Tibial nerve (tissue), 4 donors: ENCODE data around the gene DPP8. TPM values are rescaled to one million over a fixed set of nuclear protein-coding genes. Genes with fewer than 3 reads are reported as not detected.
A peak's percentile ranks its signal among the peaks of the same experiment; 100 is the strongest.

Experiments used
- DNase-seq, 2 donors: peaks; one replicate each; pipeline ENCODE4 v3.0.0-alpha.2; 2019; ENCODE audit warnings: low spot score in 2 of 2
- H3K27ac ChIP-seq, 4 donors: fragments of 200-600 bp; sonication (generic) in 3 of 4; one replicate each; pipeline ENCODE4 v1.5.1; 2017 to 2019; ENCODE audit warnings: mild to moderate bottlenecking in 1 of 4
- H3K27me3 ChIP-seq, 2 donors: fragments of 200-600 bp; sonication (generic) in 1 of 2; one replicate each; pipeline versions ENCODE4 v1.5.1 to v1.6.0; 2017 to 2019
- H3K36me3 ChIP-seq, 3 donors: fragments of 200-600 bp; sonication (generic); one replicate each; pipeline ENCODE4 v1.5.1; 2018 to 2019
- H3K4me1 ChIP-seq, 4 donors: fragments of 200-600 bp; sonication (generic) in 3 of 4; one replicate each; pipeline ENCODE4 v1.5.1; 2017 to 2019
- H3K4me3 ChIP-seq, 4 donors: fragments of 200-600 bp; sonication (generic) in 3 of 4; one replicate each; pipeline ENCODE4 v1.5.1; 2017 to 2019; ENCODE audit warnings: mild to moderate bottlenecking in 1 of 4, moderate library complexity in 1 of 4
- H3K9me3 ChIP-seq, 4 donors: fragments of 200-600 bp; sonication (generic) in 3 of 4; one replicate each; pipeline ENCODE4 v1.5.1; 2017 to 2019
- EP300 ChIP-seq, 2 donors: sonication (generic); formaldehyde crosslinking; IDR thresholded peaks; one replicate each; pipeline ENCODE4 v1.6.1; 2017; ENCODE audit warnings: antibody characterized with exemption in 2 of 2, mild to moderate bottlenecking in 1 of 2
- POLR2A ChIP-seq, 2 donors: fragments of 450-650 bp; IDR thresholded peaks; one replicate each; pipeline ENCODE4 v1.6.1; 2017; ENCODE audit warnings: antibody characterized with exemption in 2 of 2, mild to moderate bottlenecking in 2 of 2, moderate library complexity in 2 of 2
- WGBS, 2 donors: methylation state at CpG; one replicate each; pipeline ENCODE4 v1.1.5; 2018; 5-methylcytosine and 5-hydroxymethylcytosine counted together
- total RNA-seq, 4 donors: library from RNA; depleted of rRNA; stranded (reverse); fragments of >200 nt; gene quantifications; one replicate each; pipeline ENCODE4 v1.1.0, GENCODE V29; 2016
- TF ChIP-seq, protein P1 (sequence below), 5 experiments: fragments of 200-600 bp in 3 of 5; fragments of 450-650 bp in 2 of 5; sonication (generic) in 3 of 5; IDR thresholded peaks; one replicate each; pipeline ENCODE4 v1.5.1; 2016 to 2019; ENCODE audit warnings: antibody characterized with exemption in 5 of 5, mild to moderate bottlenecking in 3 of 5, moderate library complexity in 2 of 5

DPP8 gene
- 10 to 100 TPM; 31.2 to 49.4 (median 37.6) TPM for total RNA-seq

GRCh38 chr15:65516997-65517865 lies at the start of gene DPP8:
Gene DPP8, minus strand, starts transcription at chr15:65517689. Its CDS starts 5,136 bp downstream, at chr15:65512553.
- H3K4me1 ChIP-seq, result peaks cover 5 to 46% (median 20%) of the 10 kb centered on the region in 4 donors
- peak; percentile 79 to 89 for DNase-seq
- 0% methylated on average over 39 to 75 of the region's 75 CpGs for WGBS, 2 donors
- H3K9me3 ChIP-seq, result no peaks in the 10 kb centered on the region
- H3K36me3 ChIP-seq, result peaks cover 0 to 7% (median 0%) of the 10 kb centered on the region in 3 donors
- peak within 1 kb of the TSS; percentile 67 to 98 (median 88) for H3K4me3 ChIP-seq
- peak within 1 kb of the TSS; percentile 26 to 92 (median 80) for H3K27ac ChIP-seq
- H3K27me3 ChIP-seq, result no peaks in the 10 kb centered on the region
- TF ChIP-seq POLR2A (IDR thresholded peaks at IDR 0.05) (peak in 1 of 2 donors; percentile 30), EP300 (IDR thresholded peaks at IDR 0.05) (peak in 1 of 2 donors; percentile 94)
- TF ChIP-seq, protein P1, sequence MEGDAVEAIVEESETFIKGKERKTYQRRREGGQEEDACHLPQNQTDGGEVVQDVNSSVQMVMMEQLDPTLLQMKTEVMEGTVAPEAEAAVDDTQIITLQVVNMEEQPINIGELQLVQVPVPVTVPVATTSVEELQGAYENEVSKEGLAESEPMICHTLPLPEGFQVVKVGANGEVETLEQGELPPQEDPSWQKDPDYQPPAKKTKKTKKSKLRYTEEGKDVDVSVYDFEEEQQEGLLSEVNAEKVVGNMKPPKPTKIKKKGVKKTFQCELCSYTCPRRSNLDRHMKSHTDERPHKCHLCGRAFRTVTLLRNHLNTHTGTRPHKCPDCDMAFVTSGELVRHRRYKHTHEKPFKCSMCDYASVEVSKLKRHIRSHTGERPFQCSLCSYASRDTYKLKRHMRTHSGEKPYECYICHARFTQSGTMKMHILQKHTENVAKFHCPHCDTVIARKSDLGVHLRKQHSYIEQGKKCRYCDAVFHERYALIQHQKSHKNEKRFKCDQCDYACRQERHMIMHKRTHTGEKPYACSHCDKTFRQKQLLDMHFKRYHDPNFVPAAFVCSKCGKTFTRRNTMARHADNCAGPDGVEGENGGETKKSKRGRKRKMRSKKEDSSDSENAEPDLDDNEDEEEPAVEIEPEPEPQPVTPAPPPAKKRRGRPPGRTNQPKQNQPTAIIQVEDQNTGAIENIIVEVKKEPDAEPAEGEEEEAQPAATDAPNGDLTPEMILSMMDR (IDR thresholded peaks at IDR 0.05), result peak; percentile 72 to 94 (median 90)

GRCh38 chr15:65561934-65562333 lies 44.4 kb upstream of the DPP8 start:
- WGBS, 2 donors, result 90 to 96% methylated on average over 5 to 6 of the region's 6 CpGs
- Histone ChIP-seq H3K27ac (no peak overlapping the region), H3K27me3 (no peaks in the 10 kb centered on the region), H3K9me3 (no peaks in the 10 kb centered on the region), H3K4me1 (no peaks in the 10 kb centered on the region), H3K36me3 (peaks cover 0 to 86% (median 0%) of the 10 kb centered on the region in 3 donors), H3K4me3 (no peak overlapping the region)
- DNase-seq, result no peak
- TF ChIP-seq EP300 (IDR thresholded peaks at IDR 0.05) (no peak), POLR2A (IDR thresholded peaks at IDR 0.05) (no peak)
- TF ChIP-seq, protein P1 (IDR thresholded peaks at IDR 0.05), result no peak

DNA sequence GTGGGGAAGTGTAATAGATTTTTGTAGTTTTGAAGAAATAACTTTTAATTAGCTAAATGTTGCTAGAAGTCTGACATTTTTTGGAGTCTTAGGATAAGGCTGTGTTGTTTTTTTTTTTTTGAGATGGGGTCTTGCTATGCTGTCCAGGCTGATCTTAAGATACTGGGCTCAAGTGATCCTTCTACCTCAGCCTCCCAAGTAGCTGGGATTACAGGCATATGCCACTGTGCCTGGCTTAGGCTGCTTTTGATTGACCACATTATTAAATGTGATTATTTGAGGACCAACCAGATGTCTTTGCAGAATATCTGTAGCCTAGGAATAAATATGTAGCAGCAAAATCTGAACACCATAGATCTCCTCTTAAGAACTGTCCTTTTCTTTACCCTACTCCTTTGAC lies 42.5 kb upstream of the DPP8 start:
- no peaks in the 10 kb centered on the region for H3K27me3 ChIP-seq
- no peak overlapping the region for H3K4me3 ChIP-seq
- no peak for DNase-seq
- TF ChIP-seq EP300 (IDR thresholded peaks at IDR 0.05), result no peak
- no peak for TF ChIP-seq POLR2A (IDR thresholded peaks at IDR 0.05)
- TF ChIP-seq, protein P1 (IDR thresholded peaks at IDR 0.05), result no peak
- no peaks in the 10 kb centered on the region for H3K4me1 ChIP-seq
- H3K27ac ChIP-seq, result no peak overlapping the region
- peaks cover 0 to 86% (median 0%) of the 10 kb centered on the region in 3 donors for H3K36me3 ChIP-seq
- H3K9me3 ChIP-seq, result no peaks in the 10 kb centered on the region

- Histone ChIP-seq H3K36me3 (peaks cover 0 to 86% (median 0%) of the 10 kb centered on the region in 3 donors), H3K4me3 (no peak overlapping the region), H3K4me1 (no peaks in the 10 kb centered on the region), H3K27me3 (no peaks in the 10 kb centered on the region), H3K27ac (no peak overlapping the region), H3K9me3 (no peaks in the 10 kb centered on the region)
- DNase-seq, result no peak
- 91 to 92% methylated on average over 6 of the region's 6 CpGs for WGBS, 2 donors
- TF ChIP-seq EP300 (IDR thresholded peaks at IDR 0.05), result no peak
- TF ChIP-seq, protein P1 (IDR thresholded peaks at IDR 0.05), result no peak
- no peak for TF ChIP-seq POLR2A (IDR thresholded peaks at IDR 0.05)
These were observed 41.7 kb upstream of the DPP8 start for GRCh38 chr15:65558997-65559760.
